ENCODE measurements around the gene LEMD2.

The LEMD2 gene

DNA sequence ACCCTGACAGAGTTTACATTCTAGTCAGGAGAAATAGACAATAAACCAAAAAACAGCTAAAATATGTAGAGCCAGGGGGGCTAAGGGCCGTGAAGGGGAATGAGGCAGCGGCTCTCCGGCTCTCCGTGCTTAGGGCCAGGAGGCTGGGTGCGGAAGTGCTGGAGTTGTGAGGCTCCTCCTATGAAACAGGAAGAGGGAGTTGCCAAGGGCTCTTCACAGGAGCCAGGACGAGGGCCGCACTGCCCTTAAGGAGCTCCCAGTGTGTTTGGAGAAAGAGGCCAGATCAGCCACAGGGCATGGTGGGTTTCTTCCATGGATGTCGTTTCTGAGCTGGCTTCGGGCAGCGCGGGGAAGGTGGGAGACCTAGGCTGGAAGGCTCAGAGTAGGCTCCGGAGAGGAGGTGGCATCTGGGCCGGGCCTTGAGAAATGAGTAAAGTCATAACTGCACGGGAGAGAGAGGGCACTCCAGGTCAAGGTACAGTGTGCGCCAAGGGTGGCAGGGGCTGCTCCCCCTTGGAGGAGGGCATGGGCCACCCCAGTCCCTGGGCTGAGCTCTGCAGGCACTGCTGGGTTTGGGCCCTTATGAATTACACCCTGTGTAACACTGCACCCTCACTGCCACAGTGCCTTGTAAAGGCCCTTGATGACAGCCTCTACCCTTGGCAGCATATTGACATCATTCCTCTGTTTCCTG is 35.7 kb upstream of the LEMD2 start:
- no peak overlapping the region for H3K4me3 Mint-ChIP-seq
- H3K9me3 Mint-ChIP-seq = no peaks in the 10 kb centered on the region
- no peak overlapping the region for H3K27ac Mint-ChIP-seq
- no peaks in the 10 kb centered on the region for H3K36me3 Mint-ChIP-seq
- H3K27me3 Mint-ChIP-seq = peaks cover 37% of the 10 kb centered on the region
- ATAC-seq = peak; percentile 21
- H3K4me1 Mint-ChIP-seq = no peaks in the 10 kb centered on the region

DNA sequence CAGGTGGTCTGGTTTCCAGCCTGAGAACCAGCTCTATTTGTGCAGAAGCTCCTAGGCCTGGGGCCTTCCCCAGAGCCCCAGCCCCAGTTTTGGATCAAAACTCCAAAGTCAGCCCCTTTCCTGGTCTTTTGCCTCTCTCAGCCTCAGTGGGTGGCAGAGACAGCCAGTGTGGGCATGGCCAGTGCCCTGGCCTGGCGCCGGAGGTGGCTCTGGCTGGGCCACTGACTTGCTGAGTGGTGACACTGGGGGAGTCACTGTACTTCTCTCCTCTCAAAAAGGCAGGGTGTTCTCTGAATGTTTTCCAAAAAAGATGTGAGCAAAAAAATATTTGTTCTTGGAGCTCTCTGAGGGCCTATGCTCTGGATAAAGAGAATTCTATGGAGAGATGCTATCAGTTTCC is 34.9 kb upstream of the LEMD2 start:
- Mint-ChIP-seq H3K4me1 (no peaks in the 10 kb centered on the region), H3K27ac (no peak overlapping the region), H3K27me3 (peaks cover 37% of the 10 kb centered on the region), H3K9me3 (no peaks in the 10 kb centered on the region), H3K36me3 (no peaks in the 10 kb centered on the region), H3K4me3 (no peak overlapping the region)
- no peak for ATAC-seq

DNA sequence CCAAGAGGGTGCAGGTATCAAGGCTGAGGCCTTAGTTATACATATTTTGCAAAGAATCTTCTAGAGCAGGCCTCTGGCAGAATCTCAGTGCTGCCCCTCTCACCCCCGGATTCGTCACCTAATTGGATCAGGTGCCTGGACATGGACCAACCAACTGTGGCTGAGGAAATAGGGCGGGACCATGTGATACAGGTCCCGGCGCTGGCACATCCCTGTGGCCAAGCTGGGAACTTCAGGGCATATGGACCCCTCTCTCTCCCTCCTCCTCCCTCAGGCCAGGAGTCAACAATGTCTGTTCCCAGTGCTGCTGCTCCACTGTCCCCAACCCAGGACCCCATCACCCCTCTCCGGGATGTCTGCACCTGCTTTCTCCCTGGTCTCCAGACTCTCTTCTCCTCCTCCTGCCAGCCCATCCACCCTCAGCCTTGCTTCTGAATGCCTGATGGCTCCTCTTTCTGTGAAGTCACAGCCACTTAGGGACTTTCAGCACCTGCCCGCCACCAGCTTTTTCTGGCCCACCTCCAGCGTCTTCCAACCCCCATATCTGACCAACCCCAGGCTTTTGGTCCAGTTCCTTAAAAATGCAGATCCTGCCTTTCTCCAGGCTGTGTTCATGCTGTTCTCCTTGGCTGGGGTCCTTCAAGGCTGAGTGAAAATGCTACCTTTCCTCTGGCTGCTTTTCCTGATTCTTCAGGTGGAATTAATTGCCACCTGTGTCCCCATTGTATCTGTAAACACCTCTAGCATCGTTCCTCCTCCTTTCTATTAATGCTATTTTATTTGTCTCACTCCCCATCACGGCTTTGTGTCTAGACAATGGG is 33.9 kb upstream of the LEMD2 start:
- no peak overlapping the region for H3K27ac Mint-ChIP-seq

DNA sequence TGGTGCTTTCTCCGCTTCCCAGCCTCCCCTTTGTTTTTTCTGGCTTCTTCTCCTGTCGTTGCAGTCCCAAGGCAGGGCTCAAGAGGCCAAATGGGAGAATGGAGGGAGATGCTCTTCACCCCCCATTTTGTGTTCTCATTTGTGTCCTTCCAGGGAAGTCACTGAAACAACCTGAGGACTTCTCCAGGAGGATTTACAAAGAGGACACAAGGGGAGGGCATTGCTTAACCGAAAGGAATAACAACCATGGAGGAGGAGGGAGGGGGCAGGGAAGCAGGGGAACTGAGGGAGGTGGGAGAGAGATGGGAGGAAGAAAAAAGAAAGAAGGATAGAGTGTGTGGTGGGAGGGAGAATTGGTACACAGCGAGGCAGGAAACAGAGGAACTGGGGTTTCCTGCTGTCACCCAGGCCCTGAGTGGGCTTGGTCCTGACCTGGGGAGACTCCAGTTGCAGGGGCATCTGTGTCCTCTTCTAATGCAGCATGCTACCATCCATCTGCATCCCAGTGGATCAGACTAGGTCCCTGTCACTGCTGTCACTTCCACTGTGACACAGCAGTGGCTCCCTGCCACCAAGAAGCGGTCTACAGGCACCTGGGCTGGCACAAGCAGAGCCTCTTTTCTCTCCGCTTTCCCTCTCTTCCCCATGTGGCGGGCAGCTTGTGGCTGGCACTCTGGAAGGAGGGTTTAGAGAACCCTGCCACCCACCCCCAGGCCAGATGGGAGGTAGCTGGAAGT is 32.0 kb upstream of the LEMD2 start:
- H3K4me1 Mint-ChIP-seq = no peaks in the 10 kb centered on the region
- H3K27ac Mint-ChIP-seq = no peak overlapping the region
- H3K9me3 Mint-ChIP-seq = no peaks in the 10 kb centered on the region
- no peak overlapping the region for H3K4me3 Mint-ChIP-seq
- peaks cover 47% of the 10 kb centered on the region for H3K27me3 Mint-ChIP-seq
- ATAC-seq = no peak
- no peaks in the 10 kb centered on the region for H3K36me3 Mint-ChIP-seq

More for the DNA sequence above, 33.9 kb upstream of the LEMD2 start:
- H3K4me3 Mint-ChIP-seq = no peak overlapping the region
- no peaks in the 10 kb centered on the region for H3K4me1 Mint-ChIP-seq
- no peak for ATAC-seq
- H3K27me3 Mint-ChIP-seq = peaks cover 36% of the 10 kb centered on the region
- H3K9me3 Mint-ChIP-seq = no peaks in the 10 kb centered on the region
- no peaks in the 10 kb centered on the region for H3K36me3 Mint-ChIP-seq

DNA sequence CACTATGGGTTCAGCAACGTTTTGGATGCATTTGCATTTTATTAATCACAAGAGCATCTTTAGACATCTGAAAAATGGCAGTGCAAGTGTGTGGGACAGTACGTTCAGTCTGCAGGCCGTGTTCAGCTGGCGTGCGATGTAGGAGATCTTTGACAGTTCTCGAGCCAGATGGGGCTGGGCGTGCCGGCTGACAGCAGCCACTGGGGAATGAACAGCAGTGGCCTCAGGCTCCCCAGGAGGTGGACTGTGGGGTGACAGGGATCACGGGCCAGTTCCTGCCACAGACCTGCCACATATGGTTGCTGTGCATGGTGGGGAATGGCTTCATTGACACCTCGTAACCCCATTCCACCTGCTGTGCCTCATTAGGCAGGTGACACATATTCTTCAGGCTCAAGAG is 31.3 kb upstream of the LEMD2 start:
- no peaks in the 10 kb centered on the region for H3K4me1 Mint-ChIP-seq
- H3K9me3 Mint-ChIP-seq = no peaks in the 10 kb centered on the region
- no peak overlapping the region for H3K27ac Mint-ChIP-seq
- no peak overlapping the region for H3K4me3 Mint-ChIP-seq
- no peaks in the 10 kb centered on the region for H3K36me3 Mint-ChIP-seq
- H3K27me3 Mint-ChIP-seq = peaks cover 51% of the 10 kb centered on the region
- no peak for ATAC-seq

DNA sequence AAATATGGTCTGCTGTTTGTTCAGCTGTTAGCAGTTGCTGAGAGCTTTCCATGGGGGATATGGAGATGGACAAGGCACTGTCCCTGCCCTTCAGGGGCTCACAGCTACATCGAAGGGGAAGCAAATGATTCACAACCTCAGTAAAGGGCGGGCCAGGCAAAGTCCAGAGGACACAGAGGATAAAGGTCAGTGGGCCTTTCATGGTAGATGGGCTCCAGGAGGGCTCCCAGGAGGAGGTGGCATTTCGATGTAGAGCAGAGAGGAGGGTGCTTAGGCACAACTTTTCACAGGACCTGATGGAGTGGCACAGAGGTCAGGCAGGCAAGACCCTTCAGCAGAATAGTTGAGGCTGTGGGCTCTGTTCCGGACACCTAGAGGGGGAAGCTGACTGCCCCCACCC is 30.1 kb upstream of the LEMD2 start:
- Mint-ChIP-seq H3K4me3 (no peak overlapping the region), H3K36me3 (no peaks in the 10 kb centered on the region), H3K27ac (no peak overlapping the region), H3K4me1 (no peaks in the 10 kb centered on the region), H3K27me3 (peaks cover 63% of the 10 kb centered on the region), H3K9me3 (no peaks in the 10 kb centered on the region)
- ATAC-seq = no peak

DNA sequence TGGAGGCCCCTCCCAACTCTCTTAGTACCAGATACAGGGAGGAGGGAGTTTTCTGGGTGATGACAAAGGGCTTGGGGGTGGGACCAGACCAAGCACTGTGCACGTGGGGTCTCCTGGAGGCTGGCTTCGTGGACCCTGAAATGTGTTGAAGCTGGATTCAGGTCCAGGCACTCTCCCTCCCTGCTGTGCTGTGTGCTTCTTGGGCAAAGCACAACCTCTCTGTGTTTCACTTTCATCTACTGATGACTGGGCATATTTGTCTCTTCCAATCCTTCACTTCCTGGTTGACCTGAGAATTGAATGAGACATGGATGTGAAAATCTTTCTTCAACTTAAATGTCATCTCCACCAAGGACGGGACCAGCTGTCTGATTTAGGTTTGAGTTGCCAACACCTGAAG is 29.4 kb upstream of the LEMD2 start:
- Mint-ChIP-seq H3K4me3 (no peak overlapping the region), H3K36me3 (no peaks in the 10 kb centered on the region), H3K27ac (no peak overlapping the region), H3K4me1 (no peaks in the 10 kb centered on the region), H3K9me3 (no peaks in the 10 kb centered on the region), H3K27me3 (peaks cover 70% of the 10 kb centered on the region)
- no peak for ATAC-seq

DNA sequence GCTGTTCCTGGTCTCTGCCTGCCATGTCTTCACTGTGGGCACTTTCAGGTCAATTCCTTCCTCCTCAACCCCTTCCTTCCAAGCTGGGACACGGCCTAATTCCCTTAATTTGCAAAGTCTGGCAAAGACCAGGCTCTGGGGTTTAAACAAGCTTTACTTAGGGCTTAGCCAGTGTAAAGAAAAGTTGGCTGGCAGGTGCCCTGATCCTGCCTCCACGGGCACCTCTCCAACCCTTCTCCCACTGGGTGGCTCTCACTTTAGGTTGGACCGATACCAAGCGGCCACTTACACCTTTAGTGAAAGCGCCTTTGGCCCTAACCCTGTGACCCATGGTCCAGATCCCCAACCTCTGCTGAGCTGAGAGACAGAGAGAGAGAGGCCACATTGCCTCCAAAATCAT is 28.6 kb upstream of the LEMD2 start:
- Mint-ChIP-seq H3K36me3 (no peaks in the 10 kb centered on the region), H3K9me3 (no peaks in the 10 kb centered on the region), H3K4me3 (no peak overlapping the region), H3K27ac (no peak overlapping the region), H3K27me3 (peaks cover 70% of the 10 kb centered on the region), H3K4me1 (no peaks in the 10 kb centered on the region)
- ATAC-seq = no peak

DNA sequence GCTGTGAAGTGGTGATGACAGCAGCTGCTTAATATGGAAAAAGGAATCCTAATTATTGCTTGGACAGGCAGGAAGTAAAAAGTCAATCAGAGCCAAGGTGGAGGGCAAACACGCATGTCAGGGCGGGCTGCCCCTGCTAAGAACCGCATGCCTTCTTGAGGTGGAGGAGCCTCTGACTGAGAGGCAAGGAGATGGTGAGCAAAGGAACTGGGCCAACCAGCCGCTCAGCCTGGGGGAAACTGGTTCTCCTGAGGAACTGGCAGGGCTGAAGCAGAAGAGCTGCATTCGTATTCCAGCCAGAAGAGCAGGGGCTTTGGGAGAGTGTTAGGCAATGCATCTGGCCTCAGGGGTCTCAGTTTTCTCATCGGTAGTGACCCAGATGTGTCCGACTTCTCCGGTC is 28.0 kb upstream of the LEMD2 start:
- H3K4me3 Mint-ChIP-seq = no peak overlapping the region
- ATAC-seq = no peak
- no peaks in the 10 kb centered on the region for H3K9me3 Mint-ChIP-seq
- H3K36me3 Mint-ChIP-seq = no peaks in the 10 kb centered on the region
- no peaks in the 10 kb centered on the region for H3K4me1 Mint-ChIP-seq
- peaks cover 71% of the 10 kb centered on the region for H3K27me3 Mint-ChIP-seq
- no peak overlapping the region for H3K27ac Mint-ChIP-seq

DNA sequence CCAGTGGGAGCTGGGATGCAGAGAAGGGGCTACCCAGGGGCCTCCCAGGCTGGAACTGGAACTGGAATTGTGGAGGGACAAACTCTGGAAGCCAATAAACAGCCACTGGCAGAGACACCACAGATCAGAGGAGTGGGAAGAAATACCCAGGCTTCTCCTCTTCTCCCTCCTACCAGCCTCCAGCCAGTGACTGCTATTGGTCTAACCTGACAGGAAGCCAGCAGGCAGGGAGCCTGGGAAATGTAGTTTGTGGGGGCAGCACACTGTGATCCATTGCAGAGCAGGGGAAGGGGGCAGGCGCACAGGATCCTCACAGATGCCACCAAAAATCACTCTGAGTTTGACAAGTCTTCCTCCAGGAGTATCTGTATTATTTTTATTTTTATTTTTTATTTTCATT is 26.9 kb upstream of the LEMD2 start:
- H3K4me3 Mint-ChIP-seq = no peak overlapping the region
- H3K27me3 Mint-ChIP-seq = peaks cover 82% of the 10 kb centered on the region
- no peaks in the 10 kb centered on the region for H3K4me1 Mint-ChIP-seq
- ATAC-seq = no peak
- H3K9me3 Mint-ChIP-seq = no peaks in the 10 kb centered on the region
- no peaks in the 10 kb centered on the region for H3K36me3 Mint-ChIP-seq
- no peak overlapping the region for H3K27ac Mint-ChIP-seq

DNA sequence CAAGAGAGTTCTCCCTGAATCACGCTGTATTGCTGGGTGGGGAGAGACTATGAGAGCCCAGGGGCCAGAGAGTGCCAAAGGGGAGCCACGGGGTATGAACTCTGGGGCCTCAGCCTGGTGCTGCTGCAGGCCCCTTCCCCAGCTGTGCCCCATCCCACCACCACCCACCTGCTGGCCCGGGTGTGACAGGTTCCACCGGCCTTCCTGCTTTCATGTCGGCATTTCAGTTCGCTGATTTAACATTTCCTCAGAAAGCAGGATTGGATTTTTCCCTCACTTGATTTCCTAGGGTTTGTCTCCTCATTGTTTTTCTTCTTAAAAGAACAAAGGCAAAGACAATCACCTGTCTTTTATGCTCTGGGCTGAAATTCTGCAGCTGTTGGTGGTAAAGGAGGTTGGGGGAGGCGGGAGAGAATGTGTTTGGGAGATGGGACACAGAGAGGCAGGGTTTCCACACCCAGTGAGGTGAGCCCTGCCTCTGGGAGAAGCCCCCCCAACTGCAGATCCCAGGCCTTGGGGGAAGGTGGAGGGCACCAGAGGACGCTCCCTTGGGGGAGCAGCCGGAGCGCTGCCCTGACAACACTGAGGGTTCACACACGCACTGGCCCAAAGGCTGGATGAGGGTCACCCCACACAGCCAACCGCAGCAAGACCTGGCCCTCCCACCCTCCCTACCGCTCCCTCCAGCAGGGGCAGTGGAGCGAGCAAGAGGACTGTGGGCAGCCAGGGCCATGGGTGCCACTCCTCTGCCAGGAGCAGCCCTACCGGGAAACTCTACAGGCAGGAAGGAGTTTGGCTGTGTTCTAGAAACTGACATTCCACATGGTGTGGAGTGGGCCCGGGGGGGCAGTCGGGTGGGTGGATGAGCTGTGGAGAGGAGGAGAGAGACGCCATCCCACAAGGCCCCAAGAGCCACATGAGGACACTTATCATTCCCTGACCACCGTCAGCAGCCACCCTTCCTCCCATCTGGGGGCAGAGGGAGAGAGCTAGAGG is 25.4 kb upstream of the LEMD2 start:
- H3K9me3 Mint-ChIP-seq = no peaks in the 10 kb centered on the region
- no peak overlapping the region for H3K27ac Mint-ChIP-seq
- no peaks in the 10 kb centered on the region for H3K4me1 Mint-ChIP-seq
- no peaks in the 10 kb centered on the region for H3K36me3 Mint-ChIP-seq
- no peak overlapping the region for H3K4me3 Mint-ChIP-seq
- peaks cover 89% of the 10 kb centered on the region for H3K27me3 Mint-ChIP-seq
- no peak for ATAC-seq

DNA sequence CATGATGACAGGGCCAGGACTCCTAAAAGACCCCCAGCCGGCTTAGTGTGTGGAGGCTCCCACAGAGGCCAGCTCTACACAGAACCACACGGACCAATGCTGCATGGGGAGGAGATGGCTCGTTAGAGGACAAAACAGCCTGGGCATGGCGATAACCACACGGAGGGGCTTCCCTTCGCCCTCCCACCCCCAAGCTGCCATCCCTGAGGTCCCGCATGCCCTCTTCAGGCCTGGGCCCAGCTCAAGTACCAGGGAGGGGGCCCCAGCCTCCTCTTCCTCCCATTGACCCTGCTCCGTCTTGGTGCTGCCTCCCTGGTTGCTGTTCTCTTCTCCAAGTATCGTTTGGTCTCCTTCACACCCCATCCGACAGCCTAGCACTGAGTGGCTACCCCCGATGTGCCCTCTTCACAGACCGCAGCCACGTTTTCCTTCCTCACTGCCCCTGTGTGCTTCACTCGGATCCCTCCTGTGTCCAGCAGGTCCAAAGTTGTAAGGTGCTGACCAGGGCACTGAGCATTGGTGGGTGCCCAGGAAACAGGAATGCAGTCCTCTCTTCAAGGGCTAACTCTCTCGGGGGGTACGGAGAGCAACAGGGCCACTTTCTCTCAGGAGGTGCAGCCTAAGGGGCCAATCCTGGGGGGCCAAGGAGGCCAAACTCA is 24.4 kb upstream of the LEMD2 start:
- no peak for ATAC-seq
- no peak overlapping the region for H3K4me3 Mint-ChIP-seq
- peaks cover 89% of the 10 kb centered on the region for H3K27me3 Mint-ChIP-seq
- no peak overlapping the region for H3K27ac Mint-ChIP-seq
- H3K4me1 Mint-ChIP-seq = peaks cover under 1% of the 10 kb centered on the region
- no peaks in the 10 kb centered on the region for H3K36me3 Mint-ChIP-seq
- H3K9me3 Mint-ChIP-seq = no peaks in the 10 kb centered on the region

DNA sequence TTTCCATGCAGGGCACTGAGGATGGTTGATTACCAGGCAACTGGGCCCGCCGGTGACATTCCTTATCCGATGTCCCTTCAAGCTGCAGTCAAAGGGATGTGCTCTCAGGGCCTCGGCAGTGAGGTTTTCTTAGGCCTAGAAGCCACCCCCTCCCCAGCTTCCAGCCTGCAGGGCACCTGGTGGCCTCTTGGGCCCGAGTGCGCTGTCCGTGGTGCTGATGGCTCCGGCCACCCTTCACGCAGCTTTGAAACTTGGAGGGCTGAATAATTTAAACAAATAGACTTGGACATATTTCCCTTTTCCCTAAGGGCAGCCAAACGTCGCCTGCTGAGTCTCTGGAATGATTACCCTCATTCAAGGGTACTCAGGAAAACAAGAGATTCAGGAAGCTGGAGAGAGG is 23.7 kb upstream of the LEMD2 start:
- Mint-ChIP-seq H3K36me3 (no peaks in the 10 kb centered on the region), H3K27me3 (peaks cover 94% of the 10 kb centered on the region), H3K27ac (no peak overlapping the region), H3K9me3 (no peaks in the 10 kb centered on the region), H3K4me1 (peaks cover 7% of the 10 kb centered on the region), H3K4me3 (no peak overlapping the region)
- ATAC-seq = no peak

DNA sequence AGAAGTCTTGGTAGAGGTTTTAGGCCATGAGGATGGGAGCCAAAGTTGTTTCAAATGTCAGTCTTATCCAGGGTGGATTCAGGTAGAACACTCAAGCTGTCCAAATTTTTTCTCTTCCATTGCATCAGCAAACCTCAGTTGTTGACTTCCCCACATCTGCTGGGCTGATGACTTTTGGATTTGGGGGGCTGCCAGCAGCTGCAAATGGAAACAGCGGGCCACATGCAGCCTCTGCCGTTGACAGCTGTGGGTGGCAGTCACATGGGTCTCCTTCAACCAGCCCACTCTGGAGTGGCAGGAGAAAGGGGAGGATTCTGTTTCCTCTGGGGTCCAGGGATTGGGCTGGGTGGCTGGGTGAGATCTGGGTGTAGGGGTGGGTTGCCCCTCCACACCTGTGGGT is 20.7 kb upstream of the LEMD2 start:
- no peak overlapping the region for H3K4me3 Mint-ChIP-seq
- H3K27ac Mint-ChIP-seq = no peak overlapping the region
- no peak for ATAC-seq
- H3K27me3 Mint-ChIP-seq = peaks cover 88% of the 10 kb centered on the region
- H3K9me3 Mint-ChIP-seq = no peaks in the 10 kb centered on the region
- peaks cover 14% of the 10 kb centered on the region for H3K4me1 Mint-ChIP-seq
- no peaks in the 10 kb centered on the region for H3K36me3 Mint-ChIP-seq
